Stimulated activated CD4-positive, alpha-beta T cell treated with anti-CD3 and anti-CD28 coated beads, Interleukin-1b, Interleukin-23, amount 100 ng/mL, for 1 hour (primary cell): ENCODE measurements around the gene VSTM2B.

Experiments used
- DNase-seq, 2 donors: peaks; one replicate each; pipeline ENCODE4 v3.0.0-alpha.2; 2020; ENCODE audit warnings: low read depth in 2 of 2

Gene VSTM2B

GRCh38 chr19:29495901-29496441, 29.8 kb upstream of the VSTM2B start:
- no peak for DNase-seq

- DNase-seq = no peak
Observed at GRCh38 chr19:29497241-29497640, 28.6 kb upstream of the VSTM2B start.

- DNase-seq = no peak
Observed at GRCh38 chr19:29497686-29498436, 27.9 kb upstream of the VSTM2B start.

- DNase-seq = no peak
Observed at GRCh38 chr19:29499261-29499920, 26.4 kb upstream of the VSTM2B start.

- DNase-seq = no peak
Observed at GRCh38 chr19:29499921-29500590, 25.7 kb upstream of the VSTM2B start.

- DNase-seq = no peak
Observed at GRCh38 chr19:29501816-29502580, 23.8 kb upstream of the VSTM2B start.

GRCh38 chr19:29502581-29502850, 23.3 kb upstream of the VSTM2B start:
- no peak for DNase-seq

- no peak for DNase-seq
Observed at GRCh38 chr19:29503140-29503758, 22.5 kb upstream of the VSTM2B start.

GRCh38 chr19:29503785-29504184, 22.0 kb upstream of the VSTM2B start:
- no peak for DNase-seq

GRCh38 chr19:29504454-29504853, 21.3 kb upstream of the VSTM2B start:
- DNase-seq = no peak

GRCh38 chr19:29505097-29505824, 20.5 kb upstream of the VSTM2B start:
- no peak for DNase-seq

- no peak for DNase-seq
Observed at GRCh38 chr19:29506619-29506911, 19.2 kb upstream of the VSTM2B start.

- DNase-seq = no peak
Observed at GRCh38 chr19:29507081-29507860, 18.5 kb upstream of the VSTM2B start.

GRCh38 chr19:29508181-29508580, 17.6 kb upstream of the VSTM2B start:
- no peak for DNase-seq

GRCh38 chr19:29509456-29509855, 16.3 kb upstream of the VSTM2B start:
- no peak for DNase-seq

- DNase-seq = no peak
Observed at GRCh38 chr19:29510701-29511265, 15.0 kb upstream of the VSTM2B start.

GRCh38 chr19:29511768-29512167, 14.0 kb upstream of the VSTM2B start:
- no peak for DNase-seq

- no peak for DNase-seq
Observed at GRCh38 chr19:29512748-29513147, 13.0 kb upstream of the VSTM2B start.

- DNase-seq = no peak
Observed at GRCh38 chr19:29514525-29515232, 11.1 kb upstream of the VSTM2B start.
